HepG2 (cell line): ENCODE data around the gene ZNF865. TPM values are rescaled to one million over a fixed set of nuclear protein-coding genes. Genes with fewer than 3 reads are reported as not detected.

Source experiments
- ATAC-seq: fragments of 200-7000 bp; cut with Tn5 transposase; 3 replicates; pipeline ENCODE4 v1.9.1; 2020; ENCODE audit warnings: mild to moderate bottlenecking, moderate library complexity
- BruUV-seq: library from RNA; stranded (reverse); fragments of 400-500 nt; replicated peaks from 2 replicates; lab custom pipeline; 2021; lab: Mats Ljungman, UMichigan
- CTCF ChIA-PET: fragments of 300-600 bp; formaldehyde crosslinking; extraction: SDS; loops from one replicate; lab custom pipeline; 2021; ENCODE audit warnings: low total read pairs, inconsistent platforms, low intra/inter-chr PET ratio; lab: Yijun Ruan, JAX
- POLR2A ChIA-PET: fragments of 350-600 bp; sonication (Branson Sonifier 250); formaldehyde crosslinking; loops from one replicate; lab custom pipeline; 2020; ENCODE audit warnings: antibody characterized with exemption, inconsistent platforms; lab: Yijun Ruan, JAX
- DNase-seq: peaks from one replicate; pipeline ENCODE4 v3.0.0-alpha.2; 2015; ENCODE audit warnings: low spot score
- FAIRE-seq: peaks from 3 replicates; lab custom pipeline; 2011; peaks lifted over from hg19 to GRCh38; lab: Jason Lieb, UNC
- H2AFZ ChIP-seq: one replicate; pipeline ENCODE4 v1.6.1; 2011; ENCODE audit warnings: low read length, inconsistent platforms
- H3K27ac ChIP-seq: fragments of 300-600 bp; 3 replicates; pipeline ENCODE4 v1.8.0; 2011; ENCODE audit warnings: mixed run types, mild to moderate bottlenecking, mixed read lengths, low read length, inconsistent platforms; ENCODE audit not compliant: insufficient read depth; ENCODE audit errors: extremely low read length
- H3K27me3 ChIP-seq, 2 experiments: fragments of 200-600 bp in 1 of 2; 2 replicates in 1 of 2; 3 replicates in 1 of 2; pipeline versions ENCODE4 v1.6.0 to v1.8.0; 2011; ENCODE audit warnings: low read length in 2 of 2, mild to moderate bottlenecking in 2 of 2, moderate library complexity in 2 of 2, inconsistent platforms in 1 of 2; ENCODE audit not compliant: insufficient read depth in 2 of 2, control insufficient read depth in 1 of 2
- H3K36me3 ChIP-seq, 2 experiments: fragments of 200-600 bp in 1 of 2; replicated peaks in 1 of 2; 2 replicates in 1 of 2; 3 replicates in 1 of 2; pipeline versions ENCODE4 v1.5.1 to v1.8.0; 2011; ENCODE audit warnings: low read length in 2 of 2, inconsistent platforms in 1 of 2; ENCODE audit not compliant: insufficient read depth in 2 of 2, control insufficient read depth in 1 of 2
- H3K4me1 ChIP-seq: 2 replicates; pipeline ENCODE4 v1.5.1; 2012; ENCODE audit warnings: low read length, inconsistent platforms; ENCODE audit not compliant: insufficient read depth
- H3K4me2 ChIP-seq: 2 replicates; pipeline ENCODE4 v1.6.0; 2011; ENCODE audit warnings: low read depth, low read length, inconsistent platforms
- H3K4me3 ChIP-seq, 3 experiments: fragments of 200-600 bp in 1 of 3; sonication (generic), shearing (Covaris generic) in 1 of 3; replicated peaks in 1 of 3; 2 replicates each; pipeline ENCODE4 v1.5.1; 2011 to 2016; ENCODE audit warnings: low read length in 3 of 3, inconsistent platforms in 2 of 3, low read depth in 2 of 3, mild to moderate bottlenecking in 2 of 3, control low read depth in 1 of 3, mixed read lengths in 1 of 3; ENCODE audit not compliant: insufficient read depth in 1 of 3
- H3K79me2 ChIP-seq: one replicate; pipeline ENCODE4 v1.6.1; 2011; ENCODE audit warnings: low read length, inconsistent platforms; ENCODE audit not compliant: insufficient read depth
- H3K9ac ChIP-seq: 2 replicates; pipeline ENCODE4 v1.6.0; 2011; ENCODE audit warnings: mild to moderate bottlenecking, low read depth, low read length, inconsistent platforms; ENCODE audit not compliant: insufficient read depth
- H3K9me3 ChIP-seq: 2 replicates; pipeline ENCODE4 v1.5.1; 2012; ENCODE audit warnings: mild to moderate bottlenecking, low read length
- H4K20me1 ChIP-seq: 2 replicates; pipeline ENCODE4 v1.6.0; 2011; ENCODE audit warnings: inconsistent platforms, mild to moderate bottlenecking, low read length, moderate library complexity; ENCODE audit not compliant: insufficient read depth
- CENPBD1 ChIP-seq: sonication (generic); formaldehyde crosslinking; IDR thresholded peaks from 2 replicates; pipeline ENCODE4 v1.8.0; 2022; ENCODE audit warnings: missing genetic modification reagents, low read depth, mild to moderate bottlenecking, borderline replicate concordance
- HNF1B ChIP-seq: sonication (generic); formaldehyde crosslinking; IDR thresholded peaks from 2 replicates; pipeline ENCODE4 v1.5.1; 2020; ENCODE audit warnings: mild to moderate bottlenecking, moderate library complexity, missing genetic modification reagents
- JDP2 ChIP-seq: sonication (generic); formaldehyde crosslinking; IDR thresholded peaks from 2 replicates; pipeline ENCODE4 v1.8.1; 2022; ENCODE audit warnings: missing genetic modification reagents, borderline replicate concordance
- JUN ChIP-seq: sonication (generic); formaldehyde crosslinking; IDR thresholded peaks from 2 replicates; pipeline ENCODE4 v1.4.0; 2020; ENCODE audit warnings: mild to moderate bottlenecking, missing genetic modification reagents
- KDM5A ChIP-seq: fragments of 200-600 bp; sonication (generic); IDR thresholded peaks from 2 replicates; pipeline ENCODE4 v1.7.0; 2018; ENCODE audit warnings: antibody characterized with exemption, mild to moderate bottlenecking, low read length, borderline replicate concordance
- KLF11 ChIP-seq: IDR thresholded peaks from 2 replicates; pipeline ENCODE4 v1.6.1; 2016; ENCODE audit warnings: missing compliant biosample characterization
- SAP130 ChIP-seq: IDR thresholded peaks from 2 replicates; pipeline ENCODE4 v1.6.1; 2016; ENCODE audit warnings: low read depth
- SMARCC2 ChIP-seq: fragments of 450-650 bp; IDR thresholded peaks from 2 replicates; pipeline ENCODE4 v1.6.1; 2017; ENCODE audit warnings: antibody characterized with exemption, mild to moderate bottlenecking
- SOX13 ChIP-seq, 3 experiments: fragments of 450-650 bp in 1 of 3; sonication (generic) in 1 of 3; formaldehyde crosslinking in 1 of 3; IDR thresholded peaks in 2 of 3; conservative IDR thresholded peaks in 1 of 3; 2 replicates each; pipeline versions ENCODE4 v1.5.0 to v1.6.1; 2016 to 2020; ENCODE audit warnings: antibody characterized with exemption in 1 of 3, mild to moderate bottlenecking in 1 of 3, missing compliant biosample characterization in 1 of 3, missing genetic modification reagents in 1 of 3, moderate library complexity in 1 of 3
- ZBTB14 ChIP-seq: sonication (generic); formaldehyde crosslinking; IDR thresholded peaks from 2 replicates; pipeline ENCODE4 v1.4.0; 2020; ENCODE audit warnings: missing genetic modification reagents
- ZNF253 ChIP-seq: sonication (generic); formaldehyde crosslinking; IDR thresholded peaks from 2 replicates; pipeline ENCODE4 v1.8.0; 2022; ENCODE audit warnings: mild to moderate bottlenecking, missing genetic modification reagents, borderline replicate concordance
- ZNF629 ChIP-seq: sonication (generic); formaldehyde crosslinking; conservative IDR thresholded peaks from 2 replicates; pipeline ENCODE4 v1.5.0; 2020; ENCODE audit warnings: missing genetic modification reagents
- ZNF883 ChIP-seq: sonication (generic); formaldehyde crosslinking; IDR thresholded peaks from 2 replicates; pipeline ENCODE4 v1.5.1; 2020; ENCODE audit warnings: mild to moderate bottlenecking, missing genetic modification reagents; ENCODE audit errors: not compliant biosample characterization
- WGBS: methylation state at CpG from one replicate; pipeline ENCODE4 v1.1.6; 2017; ENCODE audit warnings: low lambda C conversion rate; 5-methylcytosine and 5-hydroxymethylcytosine counted together
- in situ Hi-C: cut with HindIII; loops from 2 replicates; pipeline ENCODE4 v1.10.0; 2017; ENCODE audit warnings: low pct_unique_long_range_greater_than_20kb; ENCODE audit not compliant: extremely low pct_ligation_motif_present
- intact Hi-C: fragments of 100-400 bp; cut with micrococcal nuclease; formaldehyde crosslinking; loops from one replicate; pipeline ENCODE4 v1.10.0; 2022; ENCODE audit not compliant: unreplicated experiment
- polyA plus RNA-seq, 8 experiments: library from polyadenylated mRNA; depleted of rRNA in 3 of 8; stranded (reverse) in 7 of 8; unstranded in 1 of 8; fragments of >200 nt; fragmentation: Illumina TruSeq in 4 of 8; extraction: Trizol in 4 of 8; gene quantifications; 2 replicates each; pipeline versions ENCODE4 v1.2.1 to v1.2.3, GENCODE V29; 2011 to 2016; ENCODE audit warnings: low read depth in 4 of 8, missing spikeins in 1 of 8, mixed read lengths in 1 of 8; ENCODE audit not compliant: insufficient read depth in 1 of 8
- total RNA-seq, 5 experiments: library from RNA; depleted of rRNA; stranded (reverse); fragments of >200 nt; fragmentation: Illumina TruSeq; extraction: Trizol; gene quantifications; 2 replicates each; pipeline ENCODE4 v1.2.3, GENCODE V29; 2016; ENCODE audit warnings: low read depth in 1 of 5

Gene ZNF865
- total and polyA plus RNA-seq, 2 of the 13 experiments (the other 11 are each of a cell fraction or from before 2014, with no cell fraction given): 0.93 to 1.0 TPM

- no peak for TF ChIP-seq ZBTB14 (CRISPR knock-in tag)
- TF ChIP-seq SAP130: no peak
- no peak for TF ChIP-seq ZNF883
- TF ChIP-seq SOX13 (IDR thresholded peaks at IDR 0.05): no peak
- no peak for TF ChIP-seq SOX13 (CRISPR knock-in tag; conservative IDR thresholded peaks at IDR 0.05 in 1 of 2, IDR thresholded peaks at IDR 0.05 in 1 of 2)
- TF ChIP-seq KDM5A: no peak
- TF ChIP-seq JUN (CRISPR knock-in tag): no peak
- TF ChIP-seq, all 625 proteins: peak for 10
Observed at GRCh38 chr19:55600662-55601028, 4.8 kb upstream of the ZNF865 start (continued).

GRCh38 chr19:55601084-55601483 lies 4.4 kb upstream of the ZNF865 start:
- Histone ChIP-seq H3K4me3 (peak overlapping the region; percentile 73 to 94 (median 90)), H3K9me3 (no peaks in the 10 kb centered on the region), H3K79me2 (peaks cover 2% of the 10 kb centered on the region), H3K36me3 (peaks cover 4 to 15% of the 10 kb centered on the region in 2 experiments; a peak in 4 of 5 replicates), H3K27me3 (no peaks in the 10 kb centered on the region; a peak in 1 of 5 replicates), H4K20me1 (0 out of 2 replicates have a peak, but pooled peaks cover 6% of the 10 kb centered on the region), H3K4me2 (peak overlapping the region; percentile 88), H3K27ac (peak overlapping the region; percentile 98), H3K4me1 (peaks cover 42% of the 10 kb centered on the region), H2AFZ (no peak overlapping the region), H3K9ac (peak overlapping the region; percentile 75)
- ChIA-PET POLR2A (interaction anchor here (1.1 to 4.9 kb wide), 5 partner anchors 16 to 345 kb away, joined by 3 to 66 read pairs (median 19); partner anchors contain the start of genes ZNF579 and ZNF784), CTCF (no interaction called here)
- DNase-seq (no peak), ATAC-seq (no peak), FAIRE-seq (no peak)
- no TSS peak for BruUV-seq
- in situ Hi-C loops (no loop called here), intact Hi-C loops (loop anchor here (2.0 to 10.0 kb wide), 2 partner anchors 14 to 46 kb away; no protein-coding TSS in a partner anchor)
- WGBS: 62% methylated on average over 4 of the region's 4 CpGs
- TF ChIP-seq JDP2 (CRISPR knock-in tag): no peak
- peak; percentile 89 for TF ChIP-seq ZNF629 (CRISPR knock-in tag)
- TF ChIP-seq SMARCC2: no peak
- TF ChIP-seq CENPBD1 (CRISPR knock-in tag): no peak
- TF ChIP-seq ZNF253 (CRISPR knock-in tag): no peak
- 0 out of 2 replicates have a peak, but pooled peaks have one; percentile 16 for TF ChIP-seq KLF11 (CRISPR knock-in tag)
- TF ChIP-seq HNF1B: 0 out of 2 replicates have a peak, but pooled peaks have one; percentile 40
